HFFc6 (cell line): Measurements from ENCODE around the gene CYP4F3. TPM values are rescaled to one million over a fixed set of nuclear protein-coding genes. Genes with fewer than 3 reads are reported as not detected.

Experiments used
- DNase-seq: peaks from one replicate; pipeline ENCODE4 v3.0.0-alpha.2; 2018
- H3K27ac Mint-ChIP-seq: 2 replicates; pipeline ENCODE4 v1.8.0; 2020; ENCODE audit warnings: mild to moderate bottlenecking, mixed read lengths
- H3K27me3 Mint-ChIP-seq: 2 replicates; pipeline ENCODE4 v1.8.0; 2021; ENCODE audit warnings: mild to moderate bottlenecking, moderate library complexity, mixed read lengths; ENCODE audit not compliant: insufficient read depth
- H3K36me3 Mint-ChIP-seq: 2 replicates; pipeline ENCODE4 v1.8.0; 2021; ENCODE audit warnings: low read depth, mixed read lengths
- H3K4me1 Mint-ChIP-seq: 2 replicates; pipeline ENCODE4 v1.8.0; 2020; ENCODE audit warnings: low read depth, mixed read lengths
- H3K4me3 Mint-ChIP-seq: 2 replicates; pipeline ENCODE4 v1.8.0; 2020; ENCODE audit warnings: mild to moderate bottlenecking, moderate library complexity, mixed read lengths
- H3K9me3 Mint-ChIP-seq: 2 replicates; pipeline ENCODE4 v1.8.0; 2020; ENCODE audit warnings: mild to moderate bottlenecking, mixed read lengths
- CTCF ChIP-seq: fragments of 200-600 bp; sonication (generic); IDR thresholded peaks from 2 replicates; pipeline ENCODE4 v1.5.0; 2021; ENCODE audit warnings: antibody characterized with exemption, mild to moderate bottlenecking
- total RNA-seq, 6 experiments: library from RNA; stranded (reverse); fragmentation: NEBNext Ultra II Directional; extraction: Animal tissue kit (Norgen Biotek cat#: 25700); gene quantifications; 2 replicates in 1 of 6; 3 replicates in 5 of 6; pipeline ENCODE4 v1.2.3, GENCODE V29; 2021

Gene CYP4F3
- total RNA-seq, 6 experiments from 2014 or later, result not detected

- no peak for TF ChIP-seq CTCF
- Mint-ChIP-seq H3K4me1 (no peaks in the 10 kb centered on the region), H3K27me3 (no peaks in the 10 kb centered on the region; the same call in 1 of the 2 replicates), H3K27ac (no peak overlapping the region), H3K4me3 (no peak overlapping the region), H3K9me3 (peaks cover 37% of the 10 kb centered on the region), H3K36me3 (no peaks in the 10 kb centered on the region)
- DNase-seq, result no peak
These were observed 16.9 kb upstream of the CYP4F3 start for GRCh38 chr19:15623711-15624318.

- Mint-ChIP-seq H3K4me3 (no peak overlapping the region), H3K4me1 (no peaks in the 10 kb centered on the region), H3K9me3 (peaks cover 7% of the 10 kb centered on the region; the same call in 1 of the 2 replicates), H3K36me3 (no peaks in the 10 kb centered on the region), H3K27ac (no peak overlapping the region), H3K27me3 (no peaks in the 10 kb centered on the region)
- no peak for TF ChIP-seq CTCF
- no peak for DNase-seq
These were observed 12.3 kb upstream of the CYP4F3 start for GRCh38 chr19:15628236-15629002.

- H3K27ac Mint-ChIP-seq, result no peak overlapping the region
- H3K4me1 Mint-ChIP-seq, result no peaks in the 10 kb centered on the region
- H3K27me3 Mint-ChIP-seq, result no peaks in the 10 kb centered on the region
- TF ChIP-seq CTCF, result peak; percentile 89
- no peak overlapping the region for H3K4me3 Mint-ChIP-seq
- no peaks in the 10 kb centered on the region for H3K36me3 Mint-ChIP-seq
- peaks cover 7% of the 10 kb centered on the region; the same call in 1 of the 2 replicates for H3K9me3 Mint-ChIP-seq
- DNase-seq, result peak; percentile 9
These were observed 11.5 kb upstream of the CYP4F3 start for GRCh38 chr19:15629003-15629880.

GRCh38 chr19:15631817-15632216 is 8.9 kb upstream of the CYP4F3 start:
- Mint-ChIP-seq H3K27ac (no peak overlapping the region), H3K4me3 (no peak overlapping the region), H3K36me3 (no peaks in the 10 kb centered on the region), H3K4me1 (no peaks in the 10 kb centered on the region), H3K27me3 (no peaks in the 10 kb centered on the region), H3K9me3 (peaks cover 4% of the 10 kb centered on the region)
- peak; percentile 57 for TF ChIP-seq CTCF
- DNase-seq, result no peak

- no peaks in the 10 kb centered on the region for H3K27me3 Mint-ChIP-seq
- DNase-seq, result no peak
- no peaks in the 10 kb centered on the region for H3K36me3 Mint-ChIP-seq
- no peaks in the 10 kb centered on the region for H3K4me1 Mint-ChIP-seq
- peaks cover 8% of the 10 kb centered on the region for H3K9me3 Mint-ChIP-seq
- TF ChIP-seq CTCF, result no peak
- H3K27ac Mint-ChIP-seq, result no peak overlapping the region
- H3K4me3 Mint-ChIP-seq, result no peak overlapping the region
These were observed 7.4 kb upstream of the CYP4F3 start for GRCh38 chr19:15633082-15633835.
